Activated T-cell treated with anti-CD3 and anti-CD28 coated beads, Interleukin-2, amount 50 U/mL, for 24 hours (primary cell): ENCODE measurements around the gene TRAF2.

Experiments
- DNase-seq: peaks from one replicate; pipeline ENCODE4 v3.0.0-alpha.2; 2020
- H3K27ac Mint-ChIP-seq: 2 replicates; pipeline ENCODE4 v1.8.0; 2020; ENCODE audit warnings: mild to moderate bottlenecking, mixed read lengths
- H3K27me3 Mint-ChIP-seq: 2 replicates; pipeline ENCODE4 v1.8.0; 2020; ENCODE audit warnings: mixed read lengths
- H3K36me3 Mint-ChIP-seq: 2 replicates; pipeline ENCODE4 v1.8.0; 2020; ENCODE audit warnings: low read depth, mixed read lengths
- H3K4me1 Mint-ChIP-seq: 2 replicates; pipeline ENCODE4 v1.8.0; 2020; ENCODE audit warnings: low read depth, mixed read lengths
- H3K4me3 Mint-ChIP-seq: 2 replicates; pipeline ENCODE4 v1.8.0; 2020; ENCODE audit warnings: mild to moderate bottlenecking, moderate library complexity, mixed read lengths
- H3K9me3 Mint-ChIP-seq: 2 replicates; pipeline ENCODE4 v1.8.0; 2020; ENCODE audit warnings: mixed read lengths

Gene TRAF2

DNA sequence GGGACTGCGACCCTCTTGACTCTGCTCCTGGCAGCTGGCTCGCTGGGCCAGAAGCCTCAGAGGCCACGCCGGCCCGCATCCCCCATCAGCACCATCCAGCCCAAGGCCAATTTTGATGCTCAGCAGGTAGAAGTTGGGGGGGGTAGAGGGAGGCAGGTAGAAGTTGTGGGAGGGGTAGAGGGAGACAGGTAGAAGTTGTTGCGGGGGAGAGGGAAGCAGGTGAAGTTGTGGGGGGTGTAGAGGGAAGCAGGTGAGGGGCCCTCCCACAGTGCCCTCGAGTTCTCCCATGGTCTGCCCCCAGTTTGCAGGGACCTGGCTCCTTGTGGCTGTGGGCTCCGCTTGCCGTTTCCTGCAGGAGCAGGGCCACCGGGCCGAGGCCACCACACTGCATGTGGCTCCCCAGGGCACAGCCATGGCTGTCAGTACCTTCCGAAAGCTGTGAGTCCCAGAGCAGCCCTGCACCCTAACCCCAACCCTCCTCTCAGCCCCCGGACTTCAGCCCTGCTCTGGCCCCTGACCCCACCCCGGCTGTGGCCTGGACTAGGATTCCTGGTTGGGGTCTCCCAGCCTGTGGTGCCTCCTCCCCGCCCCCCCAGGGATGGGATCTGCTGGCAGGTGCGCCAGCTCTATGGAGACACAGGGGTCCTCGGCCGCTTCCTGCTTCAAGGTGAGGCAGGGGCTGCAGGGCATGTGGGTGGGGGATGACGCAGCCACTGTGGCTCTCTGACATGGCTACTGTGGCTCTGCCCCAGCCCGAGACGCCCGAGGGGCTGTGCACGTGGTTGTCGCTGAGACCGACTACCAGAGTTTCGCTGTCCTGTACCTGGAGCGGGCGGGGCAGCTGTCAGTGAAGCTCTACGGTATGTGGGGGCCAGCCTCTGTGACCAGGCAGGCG lies 59.3 kb downstream of the TRAF2 start:
- peaks cover 30% of the 10 kb centered on the region for H3K36me3 Mint-ChIP-seq
- H3K27me3 Mint-ChIP-seq: no peaks in the 10 kb centered on the region
- H3K27ac Mint-ChIP-seq: no peak overlapping the region
- H3K4me1 Mint-ChIP-seq: peaks cover 28% of the 10 kb centered on the region
- no peak overlapping the region for H3K4me3 Mint-ChIP-seq
- no peaks in the 10 kb centered on the region for H3K9me3 Mint-ChIP-seq
- DNase-seq: no peak

DNA sequence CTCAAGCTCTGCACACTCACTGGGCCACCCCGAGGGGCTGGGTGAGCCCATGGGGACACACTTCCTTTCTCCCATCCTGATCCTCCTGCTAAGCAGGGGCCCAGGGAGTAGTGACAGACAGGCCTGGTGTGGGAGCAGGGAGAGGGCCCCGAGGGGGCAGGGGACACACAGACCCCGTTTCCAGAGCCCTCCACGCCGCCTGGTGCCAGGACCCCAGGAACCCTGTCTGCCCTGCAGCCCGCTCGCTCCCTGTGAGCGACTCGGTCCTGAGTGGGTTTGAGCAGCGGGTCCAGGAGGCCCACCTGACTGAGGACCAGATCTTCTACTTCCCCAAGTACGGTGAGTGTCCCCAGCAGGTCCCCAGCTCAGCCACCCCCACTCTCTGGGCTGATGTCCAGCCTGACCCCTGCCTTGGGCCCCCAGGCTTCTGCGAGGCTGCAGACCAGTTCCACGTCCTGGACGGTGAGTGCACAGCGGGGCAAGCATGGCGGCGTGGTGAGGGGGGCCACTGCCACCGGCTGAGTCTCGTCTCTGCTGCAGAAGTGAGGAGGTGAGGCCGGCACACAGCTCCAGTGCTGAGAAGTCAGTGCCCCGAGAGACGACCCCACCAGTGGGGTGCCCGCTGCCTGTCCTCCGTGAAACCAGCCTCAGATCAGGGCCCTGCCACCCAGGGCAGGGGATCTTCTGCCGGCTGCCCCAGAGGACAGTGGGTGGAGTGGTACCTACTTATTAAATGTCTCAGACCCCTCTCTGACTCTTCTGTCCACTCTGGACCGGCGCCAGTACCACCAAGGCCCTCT lies 60.1 kb downstream of the TRAF2 start:
- DNase-seq: no peak
- Mint-ChIP-seq H3K36me3 (peaks cover 21% of the 10 kb centered on the region), H3K9me3 (no peaks in the 10 kb centered on the region), H3K27me3 (no peaks in the 10 kb centered on the region), H3K4me3 (no peak overlapping the region), H3K27ac (no peak overlapping the region), H3K4me1 (peaks cover 28% of the 10 kb centered on the region)

DNA sequence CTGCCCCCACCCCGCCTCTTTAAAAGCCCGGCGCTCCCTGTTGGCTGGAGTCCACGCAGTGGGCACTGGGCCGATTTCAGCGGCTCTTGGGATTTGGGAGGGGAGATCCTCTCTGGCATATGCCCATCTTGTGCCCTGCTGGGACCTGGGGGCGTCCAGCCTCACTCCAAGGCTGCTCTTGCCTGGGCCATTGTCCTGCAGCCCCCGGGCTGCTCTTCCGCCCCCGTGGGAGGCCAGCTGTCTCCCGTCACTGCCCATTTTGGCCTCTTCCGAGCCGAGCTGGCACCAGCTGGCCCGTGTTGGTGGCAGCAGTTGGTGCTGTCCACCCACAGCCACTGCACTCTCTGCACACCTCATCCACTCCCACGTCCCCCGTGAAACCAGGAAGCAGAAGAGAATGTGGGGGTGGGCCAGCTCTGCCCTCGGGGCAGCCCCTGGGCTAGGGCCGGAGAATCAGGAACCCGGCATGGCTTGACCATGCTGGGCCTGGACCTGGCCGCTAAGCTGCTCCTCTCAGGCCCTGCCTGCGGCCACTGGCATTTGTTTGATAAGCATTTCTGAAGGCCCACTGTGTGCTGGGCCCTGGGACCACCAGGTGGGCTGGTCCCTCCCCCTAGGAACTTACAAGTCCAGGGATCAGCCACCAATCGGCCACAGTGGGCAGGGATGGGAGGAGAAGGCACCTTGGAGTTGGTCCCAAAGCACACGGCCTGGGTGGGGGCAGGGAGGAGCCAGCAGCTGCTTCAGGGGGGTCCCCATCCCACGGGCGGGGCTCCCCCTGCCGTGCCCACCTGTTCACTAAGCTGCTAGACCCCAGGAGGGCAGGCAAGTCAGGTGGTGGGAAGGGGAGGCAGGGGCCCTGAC lies 60.9 kb downstream of the TRAF2 start:
- Mint-ChIP-seq H3K9me3 (no peaks in the 10 kb centered on the region), H3K4me1 (peaks cover 27% of the 10 kb centered on the region), H3K36me3 (peaks cover 13% of the 10 kb centered on the region), H3K27ac (peak overlapping the region; percentile 68), H3K4me3 (no peak overlapping the region), H3K27me3 (no peaks in the 10 kb centered on the region)
- DNase-seq: no peak

DNA sequence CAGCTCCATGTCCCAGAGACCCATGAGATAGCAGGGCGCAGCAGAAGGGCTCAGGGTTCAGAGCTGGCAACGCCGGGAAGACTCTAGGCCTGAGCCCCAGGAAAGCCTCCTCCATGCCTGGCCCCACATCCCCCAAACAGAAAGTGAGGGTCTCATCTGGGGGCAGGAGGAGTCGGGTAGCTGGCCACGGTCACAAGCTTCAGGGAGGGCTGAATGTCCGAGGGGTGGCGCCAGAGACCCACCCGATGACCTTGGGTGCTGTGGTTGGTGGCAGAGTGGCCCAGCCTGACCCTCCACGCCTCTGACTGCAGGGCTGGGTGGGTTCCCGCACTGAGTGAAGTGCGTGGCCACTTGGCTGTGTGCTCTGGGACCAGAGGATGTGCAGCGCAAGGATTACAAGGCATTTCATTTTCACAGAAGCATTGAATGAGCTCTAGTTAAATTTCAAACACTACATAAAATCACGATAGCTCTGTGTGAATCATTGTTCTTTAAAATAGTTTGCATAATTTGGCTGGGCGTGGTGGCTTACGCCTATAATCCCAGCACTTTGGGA lies 61.7 kb downstream of the TRAF2 start:
- no peak for DNase-seq
- Mint-ChIP-seq H3K27ac (no peak overlapping the region), H3K27me3 (no peaks in the 10 kb centered on the region), H3K9me3 (no peaks in the 10 kb centered on the region), H3K4me1 (peaks cover 23% of the 10 kb centered on the region), H3K36me3 (peaks cover 6% of the 10 kb centered on the region), H3K4me3 (peak overlapping the region; percentile 81)

DNA sequence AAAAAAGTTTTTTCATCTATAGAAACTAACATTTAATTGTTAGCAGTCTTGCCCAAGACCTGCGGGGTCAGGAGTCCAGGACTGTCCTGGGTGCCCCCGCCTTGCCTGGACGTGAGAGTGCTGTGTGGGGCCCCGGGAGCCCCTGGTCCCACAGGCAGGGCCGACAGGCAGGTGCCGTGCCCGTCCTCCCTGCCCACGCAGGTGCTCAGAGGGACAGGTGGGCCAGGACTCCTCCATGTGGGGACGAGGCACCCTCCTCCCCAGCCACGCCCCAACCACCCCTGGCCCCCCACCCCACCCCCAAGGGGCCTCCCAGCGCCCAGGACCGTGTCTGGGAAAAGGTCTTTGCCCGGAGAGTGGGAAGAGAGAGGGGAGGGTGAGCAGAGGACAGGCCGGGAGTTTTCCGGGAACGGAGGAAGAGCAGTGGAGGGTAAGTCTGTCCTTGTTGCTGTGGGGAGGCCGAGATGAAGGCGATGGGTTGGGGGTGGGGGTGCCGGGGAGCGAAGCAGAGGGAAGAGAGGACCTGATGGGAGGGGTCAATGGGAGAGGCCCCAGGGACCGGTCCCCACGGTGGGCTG lies 63.0 kb downstream of the TRAF2 start:
- no peak for DNase-seq
- Mint-ChIP-seq H3K27ac (peak overlapping the region; percentile 88), H3K4me3 (peak overlapping the region; percentile 81), H3K27me3 (no peaks in the 10 kb centered on the region), H3K9me3 (no peaks in the 10 kb centered on the region), H3K36me3 (no peaks in the 10 kb centered on the region), H3K4me1 (peaks cover 20% of the 10 kb centered on the region)

DNA sequence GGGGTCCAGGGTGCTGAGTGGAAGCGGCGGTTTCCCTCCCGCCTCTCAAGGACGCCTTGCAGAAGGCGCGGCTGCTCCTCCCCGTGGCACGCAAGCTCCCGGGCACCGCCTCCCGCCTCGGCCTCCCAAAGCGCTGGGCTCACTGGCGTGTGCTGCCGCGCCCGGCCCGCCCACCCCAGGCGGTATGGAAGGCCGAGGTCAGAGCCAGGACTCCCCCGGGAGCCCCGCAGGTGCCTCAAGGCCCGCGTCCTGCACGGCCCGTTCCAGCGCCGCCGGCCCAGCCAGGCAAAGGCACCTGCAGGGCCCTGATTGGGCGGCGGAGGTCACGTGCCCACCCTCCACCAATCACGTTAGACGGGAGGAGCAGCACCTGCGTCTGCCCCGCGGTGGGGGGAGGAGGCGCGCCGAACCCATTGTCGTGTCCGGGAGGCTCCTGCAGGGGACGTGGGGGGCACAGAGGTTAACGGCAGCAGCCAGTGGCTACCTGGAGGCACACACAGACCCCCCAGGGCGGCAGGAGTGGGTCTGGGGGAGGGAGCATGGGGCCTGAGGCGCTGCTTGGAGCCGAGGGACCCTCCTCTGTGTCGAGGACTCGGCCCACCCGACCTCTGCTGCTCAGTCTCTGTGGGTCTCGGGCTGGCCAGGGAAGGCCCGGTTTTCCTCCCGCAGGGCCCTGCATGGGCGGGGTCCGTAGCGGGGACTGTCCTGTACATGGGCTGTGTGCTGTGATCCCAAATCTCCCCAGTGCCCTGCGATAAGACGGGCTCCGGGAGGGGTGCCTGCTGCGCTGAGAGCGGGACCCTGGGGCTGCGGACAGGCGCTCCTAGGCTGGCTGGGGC lies 63.7 kb downstream of the TRAF2 start:
- H3K36me3 Mint-ChIP-seq: no peaks in the 10 kb centered on the region
- DNase-seq: peak; percentile 98
- peak overlapping the region; percentile 81 for H3K4me3 Mint-ChIP-seq
- no peaks in the 10 kb centered on the region for H3K9me3 Mint-ChIP-seq
- peak overlapping the region; percentile 88 for H3K27ac Mint-ChIP-seq
- peaks cover 16% of the 10 kb centered on the region for H3K4me1 Mint-ChIP-seq
- no peaks in the 10 kb centered on the region for H3K27me3 Mint-ChIP-seq

DNA sequence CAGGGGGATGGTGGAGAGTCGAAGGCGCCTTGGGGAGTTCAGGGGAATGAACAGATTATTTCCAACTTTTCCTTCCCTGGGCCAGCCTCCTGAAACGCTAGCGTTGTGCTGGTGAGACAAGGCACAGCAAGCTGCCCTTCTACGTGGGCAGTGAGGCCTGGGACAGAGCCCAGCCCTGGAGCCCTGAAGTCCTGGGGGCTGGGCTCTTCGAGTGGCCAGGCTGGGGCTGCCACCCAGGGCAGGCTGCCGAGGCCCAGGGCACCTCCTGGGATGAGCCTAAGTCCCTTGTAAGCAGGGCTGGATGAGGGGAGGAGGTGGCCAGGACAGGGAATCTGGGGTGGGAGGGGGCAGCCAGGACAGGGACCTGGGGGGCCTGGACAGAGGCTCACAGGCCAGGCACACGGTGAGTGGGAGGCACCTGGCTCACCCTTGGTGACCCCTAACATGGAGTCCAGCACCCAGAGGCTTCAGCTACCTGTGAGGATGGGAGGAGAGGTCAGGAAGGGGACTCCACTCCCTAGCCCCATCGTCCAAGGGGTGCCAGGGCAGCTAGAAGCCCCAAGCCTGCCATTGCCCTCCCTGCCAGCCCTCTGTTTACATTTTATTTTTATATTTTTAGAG lies 64.5 kb downstream of the TRAF2 start:
- H3K4me3 Mint-ChIP-seq: peak overlapping the region; percentile 81
- H3K9me3 Mint-ChIP-seq: no peaks in the 10 kb centered on the region
- peak overlapping the region; percentile 88 for H3K27ac Mint-ChIP-seq
- H3K4me1 Mint-ChIP-seq: peaks cover 15% of the 10 kb centered on the region
- no peaks in the 10 kb centered on the region for H3K36me3 Mint-ChIP-seq
- no peak for DNase-seq
- H3K27me3 Mint-ChIP-seq: no peaks in the 10 kb centered on the region

DNA sequence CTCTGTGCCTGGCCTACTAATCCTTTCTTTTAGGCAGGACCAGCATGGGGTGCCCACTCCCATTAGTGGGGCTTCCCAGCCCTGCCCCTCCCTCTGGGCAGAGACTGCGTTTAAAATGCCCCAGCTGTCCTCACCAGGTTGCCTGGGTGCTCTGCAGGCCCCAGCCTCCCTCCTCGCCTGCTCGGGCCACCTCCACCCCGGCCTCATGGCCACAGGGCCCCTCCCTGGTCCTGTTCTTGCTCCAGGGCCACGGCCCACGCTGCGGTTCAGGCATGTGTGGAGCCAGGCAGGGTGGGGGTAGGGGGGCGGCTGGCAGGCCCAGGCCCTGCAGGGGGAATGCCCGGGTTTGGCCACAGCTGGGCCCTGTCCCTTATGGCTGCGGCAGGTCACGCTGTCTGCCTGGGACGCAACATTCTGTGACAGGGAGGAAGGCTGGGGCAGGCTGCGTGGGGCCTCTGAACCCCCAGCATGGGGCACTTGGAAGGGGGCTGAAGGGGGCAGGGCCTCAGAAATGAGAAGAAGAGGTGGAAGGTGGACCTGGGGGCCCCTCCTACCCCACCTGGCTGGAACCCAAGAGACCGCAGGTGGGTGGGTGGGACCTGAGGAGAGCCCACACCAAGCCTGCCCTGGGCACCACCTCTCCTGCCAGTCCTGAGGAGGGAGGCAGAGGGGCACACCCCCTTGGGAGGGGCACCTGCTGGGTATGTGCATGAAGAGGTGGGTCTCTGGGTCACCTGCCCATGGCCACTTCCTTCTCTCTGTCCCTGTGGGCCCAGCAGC lies 65.4 kb downstream of the TRAF2 start, which contains the start of gene LCN12:
Gene LCN12, plus strand, starts transcription at position 733 of the 780 bp plus-strand sequence. CDS start 55 bp downstream, outside the sequence.
- DNase-seq: no peak
- Mint-ChIP-seq H3K36me3 (no peaks in the 10 kb centered on the region), H3K27ac (no peak within 1 kb of the TSS), H3K4me3 (no peak within 1 kb of the TSS), H3K27me3 (no peaks in the 10 kb centered on the region), H3K9me3 (peaks cover 2% of the 10 kb centered on the region), H3K4me1 (peaks cover 15% of the 10 kb centered on the region)

DNA sequence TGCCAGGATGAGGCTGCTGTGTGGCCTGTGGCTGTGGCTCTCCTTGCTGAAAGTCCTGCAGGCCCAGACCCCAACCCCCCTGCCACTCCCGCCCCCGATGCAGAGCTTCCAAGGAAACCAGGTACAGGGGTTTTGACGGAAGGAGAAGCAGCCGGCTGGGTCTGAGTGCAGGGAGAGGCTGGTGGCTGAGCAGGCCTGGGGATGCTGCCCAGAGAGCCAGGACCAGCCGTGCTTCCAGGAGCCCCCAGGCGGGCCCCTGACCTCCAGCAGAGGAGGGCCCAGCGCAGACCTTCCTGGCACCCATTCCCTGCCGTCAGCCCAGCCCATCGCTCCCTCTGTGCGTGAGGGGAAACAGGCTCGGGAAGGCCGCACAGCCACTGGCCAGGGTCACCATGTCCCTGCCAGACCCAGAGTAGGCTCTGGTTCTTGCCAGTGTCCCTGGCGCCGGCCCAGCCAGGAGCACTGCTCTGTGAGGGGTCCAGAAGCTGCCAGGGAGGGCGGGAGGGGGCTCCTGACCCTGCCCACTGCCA lies 66.1 kb downstream of the TRAF2 start:
- no peak overlapping the region for H3K27ac Mint-ChIP-seq

DNA sequence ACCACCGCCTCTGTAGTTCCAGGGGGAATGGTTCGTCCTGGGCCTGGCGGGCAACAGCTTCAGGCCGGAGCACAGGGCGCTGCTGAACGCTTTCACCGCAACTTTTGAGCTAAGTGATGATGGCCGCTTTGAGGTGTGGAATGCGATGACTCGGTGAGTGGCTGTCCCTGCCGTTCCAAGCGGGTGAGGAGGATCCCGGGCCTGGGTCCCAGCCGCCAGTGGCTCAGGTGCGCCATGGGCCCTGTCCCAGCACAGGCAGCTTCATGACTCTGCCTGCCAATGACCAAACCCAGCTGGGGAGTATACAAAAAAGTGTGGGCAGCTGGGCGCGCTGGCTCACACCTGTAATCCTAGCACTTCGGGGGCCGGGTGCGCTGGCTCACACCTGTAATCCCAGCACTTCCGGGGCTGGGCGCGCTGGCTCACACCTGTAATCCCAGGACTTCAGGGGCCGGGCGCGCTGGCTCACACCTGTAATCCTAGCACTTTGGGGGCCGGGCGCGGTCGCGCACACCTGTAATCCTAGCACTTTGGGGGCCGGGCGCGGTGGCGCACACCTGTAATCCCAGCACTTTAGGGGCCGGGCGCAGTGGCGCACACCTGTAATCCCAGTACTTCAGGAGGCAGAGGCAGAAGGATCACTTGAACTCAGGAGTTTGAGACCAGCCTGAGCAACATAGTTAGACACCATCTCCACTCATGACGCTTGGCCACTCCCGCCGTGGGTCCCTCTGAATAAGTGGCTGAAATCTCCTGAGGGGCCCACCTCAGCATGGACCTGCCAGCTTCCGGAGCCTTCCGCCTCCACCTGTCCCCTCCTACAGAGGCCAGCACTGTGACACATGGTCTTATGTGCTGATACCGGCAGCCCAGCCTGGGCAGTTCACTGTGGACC lies 66.8 kb downstream of the TRAF2 start:
- peaks cover 2% of the 10 kb centered on the region for H3K9me3 Mint-ChIP-seq
- H3K27ac Mint-ChIP-seq: no peak overlapping the region
- no peak for DNase-seq
- H3K27me3 Mint-ChIP-seq: no peaks in the 10 kb centered on the region
- H3K4me3 Mint-ChIP-seq: no peak overlapping the region
- H3K4me1 Mint-ChIP-seq: peaks cover 12% of the 10 kb centered on the region
- H3K36me3 Mint-ChIP-seq: no peaks in the 10 kb centered on the region

More for the DNA sequence above, 66.1 kb downstream of the TRAF2 start:
- no peaks in the 10 kb centered on the region for H3K27me3 Mint-ChIP-seq
- no peaks in the 10 kb centered on the region for H3K36me3 Mint-ChIP-seq
- H3K9me3 Mint-ChIP-seq: peaks cover 2% of the 10 kb centered on the region
- H3K4me3 Mint-ChIP-seq: no peak overlapping the region
- no peak for DNase-seq
- peaks cover 13% of the 10 kb centered on the region for H3K4me1 Mint-ChIP-seq

DNA sequence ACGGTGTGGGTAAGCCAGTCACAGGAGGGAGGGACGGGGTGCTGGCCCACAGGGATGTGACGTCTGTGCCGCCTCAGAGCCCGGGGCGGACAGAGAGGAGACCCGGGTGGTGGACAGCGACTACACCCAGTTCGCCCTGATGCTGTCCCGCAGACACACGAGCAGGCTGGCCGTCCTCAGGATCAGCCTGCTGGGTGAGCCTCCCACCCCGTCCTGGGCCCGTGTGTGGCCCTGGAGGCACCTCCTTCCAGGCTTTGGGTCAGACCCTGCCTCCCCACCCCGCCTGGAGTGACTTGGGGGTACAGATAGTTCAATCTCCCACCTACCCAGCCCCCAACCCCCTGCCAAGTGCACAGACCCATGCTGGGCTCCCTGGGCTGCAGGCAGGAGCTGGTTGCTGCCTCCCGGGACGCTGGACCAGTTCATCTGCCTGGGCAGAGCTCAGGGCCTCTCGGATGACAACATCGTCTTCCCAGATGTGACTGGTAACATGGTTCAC lies 67.5 kb downstream of the TRAF2 start:
- no peaks in the 10 kb centered on the region for H3K27me3 Mint-ChIP-seq
- no peak for DNase-seq

More for the DNA sequence above, 67.5 kb downstream of the TRAF2 start:
- Mint-ChIP-seq H3K9me3 (peaks cover 2% of the 10 kb centered on the region), H3K4me1 (peaks cover 10% of the 10 kb centered on the region), H3K27ac (no peak overlapping the region), H3K36me3 (no peaks in the 10 kb centered on the region), H3K4me3 (no peak overlapping the region)
